CD1c-positive myeloid dendritic cell (primary cell): Measurements from ENCODE around the gene STX3.
"Not testable (repeated sequence)": the region's sequence is repeated elsewhere in the genome, so short reads cannot be mapped to it uniquely, and the experiment has no call there.

Source experiments
- DNase-seq: peaks from one replicate; pipeline ENCODE4 v3.0.0-alpha.2; 2016; ENCODE audit errors: extremely low spot score

The STX3 gene

DNA sequence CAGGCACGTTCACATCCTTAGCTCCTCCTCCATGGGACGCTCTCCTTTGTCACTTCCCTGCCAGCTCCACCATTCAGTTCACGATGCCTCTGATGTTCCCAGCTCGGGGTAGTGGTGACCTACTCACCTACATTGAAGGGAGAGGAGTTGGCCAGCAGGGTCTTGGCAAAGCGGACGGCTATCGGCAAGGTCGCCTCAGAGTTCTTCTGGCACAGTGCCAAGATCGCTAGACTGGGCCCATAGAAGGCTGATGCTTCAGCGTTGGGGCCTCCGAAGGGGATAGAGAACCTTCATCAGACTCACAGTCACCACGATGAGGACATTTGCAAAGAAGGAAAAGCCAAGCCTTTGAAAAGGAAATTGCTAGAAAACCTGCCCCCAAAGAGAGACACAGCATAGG lies 87.1 kb downstream of the STX3 start:
- DNase-seq, result no peak

DNA sequence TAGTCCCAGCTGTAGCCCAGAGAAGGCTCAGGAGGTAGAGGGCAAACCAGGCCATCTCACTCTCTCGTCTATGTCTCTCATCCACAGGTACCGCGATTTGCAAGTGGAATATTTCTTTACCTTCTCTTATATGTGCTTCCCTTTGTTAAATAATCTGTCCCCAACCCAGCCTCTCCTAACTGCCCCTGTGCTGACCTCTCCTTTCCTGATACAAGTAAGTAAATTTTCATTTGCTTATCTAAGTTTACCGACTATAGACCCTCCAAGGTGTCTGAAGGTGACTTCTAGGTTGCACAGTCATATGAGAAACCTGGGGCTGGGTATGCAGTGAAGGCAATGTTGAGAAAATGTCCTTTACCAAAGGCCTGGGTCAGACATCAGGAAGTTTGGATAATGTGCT lies 90.2 kb downstream of the STX3 start, which contains the start of gene CBLIF:
CBLIF (minus strand) TSS at position 101 of the 400 bp plus-strand sequence; CDS start at position 55, 46 bp downstream.
- DNase-seq, result no peak

DNA sequence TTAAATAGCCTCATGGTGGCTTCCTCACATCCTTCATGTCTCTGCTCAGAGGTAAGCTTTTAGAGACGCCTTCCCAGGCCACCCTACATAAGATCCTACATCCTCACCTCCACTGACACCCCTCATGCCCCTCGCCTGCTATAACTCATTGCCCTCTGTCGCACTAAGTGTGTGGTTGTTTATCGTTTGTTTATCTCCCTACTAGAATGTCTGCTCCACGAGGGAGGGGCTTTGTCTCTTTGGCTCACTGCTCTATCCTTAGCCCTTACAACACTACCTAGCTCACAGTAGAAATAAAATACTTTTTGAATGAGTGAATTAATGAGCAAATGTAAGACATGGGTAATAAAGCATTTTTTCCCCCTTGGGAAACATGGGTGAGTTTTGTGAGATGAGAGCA lies 91.4 kb downstream of the STX3 start:
- no peak for DNase-seq

DNA sequence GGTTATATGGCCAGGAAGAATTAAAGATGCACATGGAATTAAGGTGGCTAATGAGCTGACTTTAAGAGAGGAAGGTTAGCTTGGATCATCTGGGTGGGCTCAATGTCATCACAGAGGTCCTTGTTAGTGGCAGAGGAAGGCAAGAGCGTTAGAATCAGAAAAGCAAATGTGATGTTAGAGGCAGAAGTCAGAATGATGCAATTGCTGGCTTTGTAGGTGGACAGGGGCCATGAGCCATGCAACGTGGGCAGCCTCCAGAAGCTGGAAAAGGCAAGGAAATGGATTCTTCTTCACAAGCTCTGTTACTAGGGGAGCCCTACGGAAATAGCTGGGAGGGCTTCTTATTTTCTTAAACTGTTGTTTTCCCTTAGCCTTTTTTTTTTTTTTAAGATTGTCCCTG lies 92.5 kb downstream of the STX3 start:
- DNase-seq, result no peak

DNA sequence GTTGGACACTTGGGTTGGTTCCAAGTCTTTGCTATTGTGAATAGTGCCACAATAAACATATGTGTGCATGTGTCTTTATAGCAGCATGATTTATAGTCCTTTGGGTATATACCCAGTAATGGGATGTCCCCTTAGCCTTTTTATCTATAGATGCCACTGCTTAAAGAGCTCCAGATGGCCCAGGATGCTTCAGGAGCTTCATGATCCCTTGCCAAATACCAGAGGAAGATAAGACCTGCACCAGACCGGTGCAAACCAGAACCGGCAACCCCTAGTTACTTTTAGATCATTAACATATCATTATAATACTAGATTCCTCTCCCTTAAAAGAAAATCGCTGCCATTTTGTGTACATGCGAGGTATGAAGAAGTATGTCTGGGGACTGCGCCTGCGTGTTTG lies 93.3 kb downstream of the STX3 start:
- not testable (repeated sequence) for DNase-seq

DNA sequence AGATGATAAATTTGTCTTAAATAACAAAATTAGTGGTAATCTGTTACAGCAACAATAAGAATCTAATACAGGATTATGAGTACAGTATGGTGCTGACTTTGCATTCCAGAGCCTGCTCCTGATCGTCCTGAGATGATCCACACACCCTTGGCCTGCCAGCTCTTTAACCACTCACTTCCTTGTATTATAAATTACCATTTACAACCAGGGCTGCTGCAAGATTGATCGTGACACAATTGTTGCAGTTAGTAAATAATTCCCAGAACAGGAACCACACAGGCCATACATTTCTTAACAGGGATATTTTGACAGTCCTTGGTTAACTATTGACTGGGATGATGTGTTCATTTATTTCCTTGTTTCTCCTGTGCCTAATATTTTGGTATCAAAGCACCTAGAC lies 94.0 kb downstream of the STX3 start:
- no peak for DNase-seq

DNA sequence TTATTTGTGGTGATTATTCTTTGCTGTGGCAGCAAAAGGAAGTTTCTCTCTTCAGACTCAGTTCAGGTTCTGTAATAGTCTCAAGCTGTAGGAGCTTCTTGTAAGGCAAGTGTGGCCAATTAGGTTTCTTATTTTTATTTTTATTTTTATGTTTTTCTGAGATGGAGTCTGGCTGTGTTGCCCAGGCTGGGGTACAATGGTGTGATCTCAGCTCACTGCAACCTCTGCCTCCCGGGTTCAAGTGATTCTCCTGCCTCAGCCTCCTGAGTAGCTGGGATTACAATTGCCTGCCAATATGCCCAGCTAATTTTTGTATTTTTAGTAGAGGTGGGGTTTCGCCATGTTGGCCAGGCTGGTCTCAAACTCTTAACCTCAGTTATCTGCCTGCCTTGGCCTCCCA lies 94.4 kb downstream of the STX3 start:
- not testable (repeated sequence) for DNase-seq

DNA sequence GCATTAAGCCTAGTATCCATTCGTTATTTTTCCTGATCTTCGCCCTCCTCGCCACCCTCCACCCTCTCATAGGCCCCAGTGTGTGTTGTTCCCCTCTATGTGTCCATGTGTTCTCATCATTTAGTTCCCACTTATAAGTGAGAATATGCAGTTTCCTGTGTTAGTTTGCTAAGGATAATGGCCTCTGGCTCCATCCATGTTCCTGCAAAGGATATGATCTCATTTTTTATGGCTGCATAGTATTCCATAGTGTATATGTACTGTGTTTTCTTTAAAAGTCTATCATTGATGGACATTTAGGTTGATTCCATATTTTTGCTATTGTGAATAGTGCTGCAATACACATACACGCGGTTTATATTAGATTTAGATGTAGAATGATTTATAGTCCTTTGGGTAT lies 96.2 kb downstream of the STX3 start:
- DNase-seq, result not testable (repeated sequence)

DNA sequence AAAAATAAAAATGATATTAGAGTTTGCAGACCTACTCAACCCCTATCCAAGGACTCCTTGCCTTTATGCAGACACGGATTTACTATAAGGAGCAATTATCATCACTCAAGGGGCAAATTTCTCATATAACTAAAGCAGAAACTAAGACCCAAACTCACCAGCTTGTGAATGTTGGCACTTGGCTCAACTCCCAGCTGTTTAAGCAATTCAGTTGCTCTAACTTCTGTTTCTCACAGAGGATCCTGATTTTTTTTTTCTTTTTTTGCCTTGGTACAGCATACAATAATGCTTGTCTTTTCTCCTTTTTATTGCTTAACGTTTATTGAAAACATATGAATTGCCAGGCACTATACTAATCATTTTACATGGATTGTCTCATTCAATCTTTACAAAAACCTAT lies 99.7 kb downstream of the STX3 start:
- no peak for DNase-seq
